IMR-90 (cell line): ENCODE data around the gene PRKCA. TPM values are rescaled to one million over a fixed set of nuclear protein-coding genes. Genes with fewer than 3 reads are reported as not detected.

Experiments used
- ATAC-seq: fragments of 200-7000 bp; cut with Tn5 transposase; 2 replicates; pipeline ENCODE4 v1.9.1; 2020; ENCODE audit warnings: low read depth, mild to moderate bottlenecking, moderate library complexity
- BruUV-seq: library from RNA; stranded (reverse); fragments of 400-500 nt; replicated peaks from 2 replicates; lab custom pipeline; 2021; lab: Mats Ljungman, UMichigan
- CTCF ChIA-PET: fragments of 300-600 bp; formaldehyde crosslinking; extraction: SDS; loops from one replicate; lab custom pipeline; 2021; ENCODE audit warnings: antibody characterized with exemption; lab: Yijun Ruan, JAX
- POLR2A ChIA-PET: fragments of 300-600 bp; sonication (Branson Sonifier 250); formaldehyde crosslinking; loops from one replicate; lab custom pipeline; 2022; ENCODE audit warnings: antibody characterized with exemption; ENCODE audit not compliant: unreplicated experiment; lab: Charles Lee
- DNase-seq: peaks from one replicate; pipeline ENCODE4 v3.0.0; 2013
- H2AFZ ChIP-seq: replicated peaks from 2 replicates; pipeline ENCODE3; 2013; ENCODE audit warnings: low read length, mild to moderate bottlenecking; ENCODE audit not compliant: poor library complexity
- H2AK5ac ChIP-seq: 2 replicates; pipeline ENCODE4 v1.6.1; 2013; ENCODE audit warnings: low read depth, low read length, inconsistent platforms
- H2AK9ac ChIP-seq: replicated peaks from 2 replicates; pipeline ENCODE3; 2013; ENCODE audit warnings: mild to moderate bottlenecking, low read depth, low read length, moderate library complexity; ENCODE audit not compliant: poor library complexity
- H2BK120ac ChIP-seq: 2 replicates; pipeline ENCODE4 v1.6.1; 2013; ENCODE audit warnings: low read depth, low read length, inconsistent platforms
- H2BK15ac ChIP-seq: 3 replicates; pipeline ENCODE4 v1.6.1; 2013; ENCODE audit warnings: low read depth, low read length, inconsistent platforms
- H2BK20ac ChIP-seq: 2 replicates; pipeline ENCODE4 v1.6.1; 2013; ENCODE audit warnings: low read depth, mild to moderate bottlenecking, inconsistent platforms, low read length, moderate library complexity
- H2BK5ac ChIP-seq: 2 replicates; pipeline ENCODE4 v1.6.1; 2013; ENCODE audit warnings: mild to moderate bottlenecking, low read depth, low read length, inconsistent platforms; ENCODE audit not compliant: poor library complexity, severe bottlenecking
- H3K14ac ChIP-seq: replicated peaks from 2 replicates; pipeline ENCODE4 v1.6.1; 2013; ENCODE audit warnings: low read depth, low read length, inconsistent platforms
- H3K18ac ChIP-seq: 2 replicates; pipeline ENCODE4 v1.6.1; 2013; ENCODE audit warnings: low read depth, low read length, control low read depth
- H3K23ac ChIP-seq: 2 replicates; pipeline ENCODE4 v1.6.1; 2013; ENCODE audit warnings: low read depth, low read length, inconsistent platforms
- H3K27ac ChIP-seq: 2 replicates; pipeline ENCODE4 v1.5.1; 2013; ENCODE audit warnings: mild to moderate bottlenecking, control low read depth, low read length; ENCODE audit not compliant: insufficient read depth
- H3K27me3 ChIP-seq: 2 replicates; pipeline ENCODE4 v1.6.1; 2013; ENCODE audit warnings: low read length; ENCODE audit not compliant: control insufficient read depth, insufficient read depth
- H3K36me3 ChIP-seq: 2 replicates; pipeline ENCODE4 v1.6.1; 2013; ENCODE audit warnings: low read length, mixed read lengths; ENCODE audit not compliant: control insufficient read depth, insufficient read depth
- H3K4ac ChIP-seq: 2 replicates; pipeline ENCODE4 v1.6.1; 2013; ENCODE audit warnings: low read depth, low read length, inconsistent platforms
- H3K4me1 ChIP-seq: 2 replicates; pipeline ENCODE4 v1.6.1; 2013; ENCODE audit warnings: low read length, mixed read lengths; ENCODE audit not compliant: control insufficient read depth, insufficient read depth
- H3K4me2 ChIP-seq: 2 replicates; pipeline ENCODE4 v1.6.1; 2013; ENCODE audit warnings: low read depth, mild to moderate bottlenecking, control low read depth, low read length, moderate library complexity
- H3K4me3 ChIP-seq: 2 replicates; pipeline ENCODE4 v1.5.1; 2013; ENCODE audit warnings: low read depth, mild to moderate bottlenecking, control low read depth, low read length, moderate library complexity; ENCODE audit not compliant: insufficient read depth
- H3K56ac ChIP-seq: 2 replicates; pipeline ENCODE4 v1.6.1; 2013; ENCODE audit warnings: low read length, inconsistent platforms; ENCODE audit not compliant: insufficient read depth; ENCODE audit errors: extremely low read depth
- H3K79me1 ChIP-seq, 2 experiments: 2 replicates each; pipeline ENCODE4 v1.6.1; 2013; ENCODE audit warnings: low read length in 2 of 2, inconsistent platforms in 1 of 2, low read depth in 1 of 2
- H3K9ac ChIP-seq: 2 replicates; pipeline ENCODE4 v1.6.1; 2013; ENCODE audit warnings: low read depth, low read length, control low read depth
- H3K9me1 ChIP-seq: 2 replicates; pipeline ENCODE4 v1.6.1; 2013; ENCODE audit warnings: low read length, inconsistent platforms; ENCODE audit not compliant: insufficient read depth
- H3K9me3 ChIP-seq: 2 replicates; pipeline ENCODE4 v1.6.1; 2013; ENCODE audit warnings: low read length; ENCODE audit not compliant: control insufficient read depth, insufficient read depth
- H4K20me1 ChIP-seq: 2 replicates; pipeline ENCODE4 v1.6.1; 2013; ENCODE audit warnings: low read length, inconsistent platforms; ENCODE audit not compliant: insufficient read depth
- H4K5ac ChIP-seq: 2 replicates; pipeline ENCODE4 v1.6.1; 2013; ENCODE audit warnings: mild to moderate bottlenecking, low read depth, low read length, control low read depth
- H4K8ac ChIP-seq, 2 experiments: 2 replicates each; pipeline ENCODE4 v1.6.1; 2013; ENCODE audit warnings: low read depth in 2 of 2, low read length in 2 of 2, control low read depth in 1 of 2, inconsistent platforms in 1 of 2
- H4K91ac ChIP-seq: 2 replicates; pipeline ENCODE4 v1.6.1; 2013; ENCODE audit warnings: low read depth, low read length, inconsistent platforms; ENCODE audit not compliant: insufficient read depth
- BHLHE40 ChIP-seq: fragments of 150-350 bp; IDR thresholded peaks from 2 replicates; pipeline ENCODE4 v1.6.1; 2016; ENCODE audit warnings: mild to moderate bottlenecking, low read depth, low read length
- CEBPB ChIP-seq: IDR thresholded peaks from 2 replicates; pipeline ENCODE4 v1.6.1; 2012; ENCODE audit warnings: low read depth, low read length, improper control_type of control experiment
- CHD1 ChIP-seq: IDR thresholded peaks from 2 replicates; pipeline ENCODE4 v1.6.1; 2012; ENCODE audit warnings: low read depth, low read length, improper control_type of control experiment
- CTCF ChIP-seq: conservative IDR thresholded peaks from 2 replicates; pipeline ENCODE4 v1.5.1; 2012; ENCODE audit warnings: mild to moderate bottlenecking, low read depth, low read length, improper control_type of control experiment
- FOS ChIP-seq: fragments of 150-350 bp; IDR thresholded peaks from 2 replicates; pipeline ENCODE4 v1.6.1; 2016; ENCODE audit warnings: low read depth, low read length
- MAZ ChIP-seq: IDR thresholded peaks from 2 replicates; pipeline ENCODE4 v1.6.1; 2012; ENCODE audit warnings: low read depth, mild to moderate bottlenecking, low read length, improper control_type of control experiment, moderate library complexity, borderline replicate concordance
- MXI1 ChIP-seq: IDR thresholded peaks from 2 replicates; pipeline ENCODE4 v1.6.1; 2012; ENCODE audit warnings: low read depth, mild to moderate bottlenecking, low read length, moderate library complexity, borderline replicate concordance
- NFE2L2 ChIP-seq: fragments of 150-350 bp; IDR thresholded peaks from 2 replicates; pipeline ENCODE4 v1.6.1; 2016; ENCODE audit warnings: low read depth, mild to moderate bottlenecking, low read length
- POLR2A ChIP-seq: IDR thresholded peaks from 2 replicates; pipeline ENCODE4 v1.6.1; 2012; ENCODE audit warnings: mild to moderate bottlenecking, low read depth, low read length
- RAD21 ChIP-seq: IDR thresholded peaks from 2 replicates; pipeline ENCODE4 v1.6.1; 2012; ENCODE audit warnings: low read length, improper control_type of control experiment
- RCOR1 ChIP-seq: IDR thresholded peaks from 2 replicates; pipeline ENCODE4 v1.6.1; 2012; ENCODE audit warnings: mild to moderate bottlenecking, low read length, improper control_type of control experiment; ENCODE audit not compliant: insufficient replicate concordance
- RFX5 ChIP-seq: IDR thresholded peaks from 2 replicates; pipeline ENCODE4 v1.8.0; 2012; ENCODE audit warnings: low read depth, mild to moderate bottlenecking, low read length, moderate library complexity
- SMC3 ChIP-seq: fragments of 150-350 bp; IDR thresholded peaks from 2 replicates; pipeline ENCODE4 v1.6.1; 2016; ENCODE audit warnings: low read depth, mild to moderate bottlenecking, antibody characterized with exemption, low read length, moderate library complexity
- WGBS, 2 experiments: methylation state at CpG; one replicate each; pipeline versions ENCODE4 v1.1.5 to v1.1.7; 2013; ENCODE audit warnings: missing lambda C conversion rate in 2 of 2; ENCODE audit not compliant: insufficient read length in 1 of 2; ENCODE audit errors: extremely low coverage in 2 of 2; 5-methylcytosine and 5-hydroxymethylcytosine counted together
- dilution Hi-C: fragments of 300-500 bp; cut with HindIII; formaldehyde crosslinking; loops from one replicate; pipeline ENCODE4 v1.14.3; 2018; ENCODE audit warnings: low sequenced_read_pairs; ENCODE audit not compliant: unreplicated experiment
- in situ Hi-C: fragments of 300-500 bp; cut with MboI; formaldehyde crosslinking; loops from 3 replicates; pipeline ENCODE4 v1.14.3; 2019; ENCODE audit warnings: low sequenced_read_pairs, inconsistent platforms, mixed read lengths
- intact Hi-C: fragments of 100-400 bp; cut with micrococcal nuclease; formaldehyde crosslinking; loops from 2 replicates; pipeline ENCODE4 v1.10.0; 2022
- polyA plus RNA-seq, 3 experiments: library from polyadenylated mRNA; depleted of rRNA; stranded (reverse); fragments of >200 nt; gene quantifications; 2 replicates each; pipeline ENCODE4 v1.2.3, GENCODE V29; 2012; ENCODE audit warnings: low replicate concordance in 1 of 3
- total RNA-seq: library from RNA; depleted of rRNA; stranded (reverse); fragments of >200 nt; gene quantifications from 2 replicates; pipeline ENCODE4 v1.2.3, GENCODE V29; 2012
- TF ChIP-seq, protein P1 (sequence below): fragments of 150-350 bp; IDR thresholded peaks from 2 replicates; pipeline ENCODE4 v1.6.1; 2017; ENCODE audit warnings: mild to moderate bottlenecking, antibody characterized with exemption, low read length, low read depth
- TF ChIP-seq, protein P2 (sequence below): fragments of 150-350 bp; IDR thresholded peaks from 2 replicates; pipeline ENCODE4 v1.6.1; 2016; ENCODE audit warnings: low read depth, mild to moderate bottlenecking, low read length, moderate library complexity, borderline replicate concordance

The PRKCA gene
- total and polyA plus RNA-seq, 2 of the 4 experiments (the other 2 are of a cell fraction), result 31.0 to 46.0 TPM

- Histone ChIP-seq H2BK120ac (0 out of 2 replicates have a peak overlapping the region, but pooled peaks have one; percentile 7), H4K20me1 (peaks cover 9% of the 10 kb centered on the region; the same call in 1 of the 2 replicates), H2AK5ac (peak overlapping the region; percentile 26; the same call in 1 of the 2 replicates), H2BK5ac (peak overlapping the region; percentile 18), H2AK9ac (no peak overlapping the region), H3K9me3 (no peaks in the 10 kb centered on the region), H4K5ac (no peak overlapping the region; the same call in 1 of the 2 replicates), H3K9me1 (peaks cover 15% of the 10 kb centered on the region), H3K4ac (no peak overlapping the region), H3K9ac (no peak overlapping the region), H3K23ac (0 out of 2 replicates have a peak overlapping the region, but pooled peaks have one; percentile 11), H2BK15ac (0 out of 3 replicates have a peak overlapping the region, but pooled peaks have one; percentile 6), H4K8ac (0 out of 4 replicates have a peak overlapping the region, but pooled peaks of 1 of the 2 experiments have one; percentile 4), H3K56ac (no peak overlapping the region), H3K36me3 (peaks cover 7% of the 10 kb centered on the region), H3K4me3 (no peak overlapping the region), H3K18ac (peak overlapping the region; percentile 1; the same call in 1 of the 2 replicates), H3K27me3 (no peaks in the 10 kb centered on the region), H2AFZ (no peak overlapping the region), H3K4me2 (peak overlapping the region; percentile 5; the same call in 1 of the 2 replicates), H4K91ac (no peak overlapping the region), H3K4me1 (peaks cover 17% of the 10 kb centered on the region), H2BK20ac (no peak overlapping the region), H3K14ac (peak overlapping the region; percentile 10), H3K79me1 (peaks cover 37 to 74% of the 10 kb centered on the region in 2 experiments), H3K27ac (peak overlapping the region; percentile 49; the same call in 1 of the 2 replicates)
- in situ Hi-C loops, result no loop called here
- 100% methylated on average over 1 of the region's 4 CpGs; no CpG with 5 or more reads in 1 of the 2 experiments for WGBS, 2 experiments
- dilution Hi-C loops, result no loop called here
- no TSS peak for BruUV-seq
- ChIA-PET POLR2A (interaction anchor here (0.6 kb wide), 1 partner anchor 11 kb away, joined by 8 read pairs; no protein-coding TSS in a partner anchor), CTCF (interaction anchor here (0.7 kb wide), 1 partner anchor 14 kb away, joined by 3 read pairs; no protein-coding TSS in a partner anchor)
- ATAC-seq, result 0 out of 2 replicates have a peak, but pooled peaks have one; percentile 23
- no peak for DNase-seq
- intact Hi-C loops, result loop anchor here (5.0 kb wide), 2 partner anchors 93 to 158 kb away; no protein-coding TSS in a partner anchor
- TF ChIP-seq MXI1 (no peak), NFE2L2 (no peak), CHD1 (no peak), RFX5 (no peak), FOS (no peak), CTCF (no peak), SMC3 (no peak), MAZ (no peak), RAD21 (no peak), CEBPB (no peak), RCOR1 (no peak), BHLHE40 (no peak), POLR2A (no peak)
- TF ChIP-seq, protein P1, sequence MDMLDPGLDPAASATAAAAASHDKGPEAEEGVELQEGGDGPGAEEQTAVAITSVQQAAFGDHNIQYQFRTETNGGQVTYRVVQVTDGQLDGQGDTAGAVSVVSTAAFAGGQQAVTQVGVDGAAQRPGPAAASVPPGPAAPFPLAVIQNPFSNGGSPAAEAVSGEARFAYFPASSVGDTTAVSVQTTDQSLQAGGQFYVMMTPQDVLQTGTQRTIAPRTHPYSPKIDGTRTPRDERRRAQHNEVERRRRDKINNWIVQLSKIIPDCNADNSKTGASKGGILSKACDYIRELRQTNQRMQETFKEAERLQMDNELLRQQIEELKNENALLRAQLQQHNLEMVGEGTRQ, result no peak
- TF ChIP-seq, protein P2, sequence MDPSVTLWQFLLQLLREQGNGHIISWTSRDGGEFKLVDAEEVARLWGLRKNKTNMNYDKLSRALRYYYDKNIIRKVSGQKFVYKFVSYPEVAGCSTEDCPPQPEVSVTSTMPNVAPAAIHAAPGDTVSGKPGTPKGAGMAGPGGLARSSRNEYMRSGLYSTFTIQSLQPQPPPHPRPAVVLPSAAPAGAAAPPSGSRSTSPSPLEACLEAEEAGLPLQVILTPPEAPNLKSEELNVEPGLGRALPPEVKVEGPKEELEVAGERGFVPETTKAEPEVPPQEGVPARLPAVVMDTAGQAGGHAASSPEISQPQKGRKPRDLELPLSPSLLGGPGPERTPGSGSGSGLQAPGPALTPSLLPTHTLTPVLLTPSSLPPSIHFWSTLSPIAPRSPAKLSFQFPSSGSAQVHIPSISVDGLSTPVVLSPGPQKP, result no peak
These were observed 7.4 kb downstream of the PRKCA start for GRCh38 chr17:66309793-66310192.
